IMR-90 (cell line): ENCODE measurements around the gene ME3. TPM values are rescaled to one million over a fixed set of nuclear protein-coding genes. Genes with fewer than 3 reads are reported as not detected.

ENCODE experiments used
- ATAC-seq: fragments of 200-7000 bp; cut with Tn5 transposase; 2 replicates; pipeline ENCODE4 v1.9.1; 2020; ENCODE audit warnings: low read depth, mild to moderate bottlenecking, moderate library complexity
- BruUV-seq: library from RNA; stranded (reverse); fragments of 400-500 nt; replicated peaks from 2 replicates; lab custom pipeline; 2021; lab: Mats Ljungman, UMichigan
- CTCF ChIA-PET: fragments of 300-600 bp; formaldehyde crosslinking; extraction: SDS; loops from one replicate; lab custom pipeline; 2021; ENCODE audit warnings: antibody characterized with exemption; lab: Yijun Ruan, JAX
- POLR2A ChIA-PET: fragments of 300-600 bp; sonication (Branson Sonifier 250); formaldehyde crosslinking; loops from one replicate; lab custom pipeline; 2022; ENCODE audit warnings: antibody characterized with exemption; ENCODE audit not compliant: unreplicated experiment; lab: Charles Lee
- DNase-seq: peaks from one replicate; pipeline ENCODE4 v3.0.0; 2013
- H2AFZ ChIP-seq: replicated peaks from 2 replicates; pipeline ENCODE3; 2013; ENCODE audit warnings: low read length, mild to moderate bottlenecking; ENCODE audit not compliant: poor library complexity
- H2AK5ac ChIP-seq: 2 replicates; pipeline ENCODE4 v1.6.1; 2013; ENCODE audit warnings: low read depth, low read length, inconsistent platforms
- H2AK9ac ChIP-seq: replicated peaks from 2 replicates; pipeline ENCODE3; 2013; ENCODE audit warnings: mild to moderate bottlenecking, low read depth, low read length, moderate library complexity; ENCODE audit not compliant: poor library complexity
- H2BK120ac ChIP-seq: 2 replicates; pipeline ENCODE4 v1.6.1; 2013; ENCODE audit warnings: low read depth, low read length, inconsistent platforms
- H2BK15ac ChIP-seq: 3 replicates; pipeline ENCODE4 v1.6.1; 2013; ENCODE audit warnings: low read depth, low read length, inconsistent platforms
- H2BK20ac ChIP-seq: 2 replicates; pipeline ENCODE4 v1.6.1; 2013; ENCODE audit warnings: low read depth, mild to moderate bottlenecking, inconsistent platforms, low read length, moderate library complexity
- H2BK5ac ChIP-seq: 2 replicates; pipeline ENCODE4 v1.6.1; 2013; ENCODE audit warnings: mild to moderate bottlenecking, low read depth, low read length, inconsistent platforms; ENCODE audit not compliant: poor library complexity, severe bottlenecking
- H3K14ac ChIP-seq: replicated peaks from 2 replicates; pipeline ENCODE4 v1.6.1; 2013; ENCODE audit warnings: low read depth, low read length, inconsistent platforms
- H3K18ac ChIP-seq: 2 replicates; pipeline ENCODE4 v1.6.1; 2013; ENCODE audit warnings: low read depth, low read length, control low read depth
- H3K23ac ChIP-seq: 2 replicates; pipeline ENCODE4 v1.6.1; 2013; ENCODE audit warnings: low read depth, low read length, inconsistent platforms
- H3K27ac ChIP-seq: 2 replicates; pipeline ENCODE4 v1.5.1; 2013; ENCODE audit warnings: mild to moderate bottlenecking, control low read depth, low read length; ENCODE audit not compliant: insufficient read depth
- H3K27me3 ChIP-seq: 2 replicates; pipeline ENCODE4 v1.6.1; 2013; ENCODE audit warnings: low read length; ENCODE audit not compliant: control insufficient read depth, insufficient read depth
- H3K36me3 ChIP-seq: 2 replicates; pipeline ENCODE4 v1.6.1; 2013; ENCODE audit warnings: low read length, mixed read lengths; ENCODE audit not compliant: control insufficient read depth, insufficient read depth
- H3K4ac ChIP-seq: 2 replicates; pipeline ENCODE4 v1.6.1; 2013; ENCODE audit warnings: low read depth, low read length, inconsistent platforms
- H3K4me1 ChIP-seq: 2 replicates; pipeline ENCODE4 v1.6.1; 2013; ENCODE audit warnings: low read length, mixed read lengths; ENCODE audit not compliant: control insufficient read depth, insufficient read depth
- H3K4me2 ChIP-seq: 2 replicates; pipeline ENCODE4 v1.6.1; 2013; ENCODE audit warnings: low read depth, mild to moderate bottlenecking, control low read depth, low read length, moderate library complexity
- H3K4me3 ChIP-seq: 2 replicates; pipeline ENCODE4 v1.5.1; 2013; ENCODE audit warnings: low read depth, mild to moderate bottlenecking, control low read depth, low read length, moderate library complexity; ENCODE audit not compliant: insufficient read depth
- H3K56ac ChIP-seq: 2 replicates; pipeline ENCODE4 v1.6.1; 2013; ENCODE audit warnings: low read length, inconsistent platforms; ENCODE audit not compliant: insufficient read depth; ENCODE audit errors: extremely low read depth
- H3K79me1 ChIP-seq, 2 experiments: 2 replicates each; pipeline ENCODE4 v1.6.1; 2013; ENCODE audit warnings: low read length in 2 of 2, inconsistent platforms in 1 of 2, low read depth in 1 of 2
- H3K9ac ChIP-seq: 2 replicates; pipeline ENCODE4 v1.6.1; 2013; ENCODE audit warnings: low read depth, low read length, control low read depth
- H3K9me1 ChIP-seq: 2 replicates; pipeline ENCODE4 v1.6.1; 2013; ENCODE audit warnings: low read length, inconsistent platforms; ENCODE audit not compliant: insufficient read depth
- H3K9me3 ChIP-seq: 2 replicates; pipeline ENCODE4 v1.6.1; 2013; ENCODE audit warnings: low read length; ENCODE audit not compliant: control insufficient read depth, insufficient read depth
- H4K20me1 ChIP-seq: 2 replicates; pipeline ENCODE4 v1.6.1; 2013; ENCODE audit warnings: low read length, inconsistent platforms; ENCODE audit not compliant: insufficient read depth
- H4K5ac ChIP-seq: 2 replicates; pipeline ENCODE4 v1.6.1; 2013; ENCODE audit warnings: mild to moderate bottlenecking, low read depth, low read length, control low read depth
- H4K8ac ChIP-seq, 2 experiments: 2 replicates each; pipeline ENCODE4 v1.6.1; 2013; ENCODE audit warnings: low read depth in 2 of 2, low read length in 2 of 2, control low read depth in 1 of 2, inconsistent platforms in 1 of 2
- H4K91ac ChIP-seq: 2 replicates; pipeline ENCODE4 v1.6.1; 2013; ENCODE audit warnings: low read depth, low read length, inconsistent platforms; ENCODE audit not compliant: insufficient read depth
- CEBPB ChIP-seq: IDR thresholded peaks from 2 replicates; pipeline ENCODE4 v1.6.1; 2012; ENCODE audit warnings: low read depth, low read length, improper control_type of control experiment
- CHD1 ChIP-seq: IDR thresholded peaks from 2 replicates; pipeline ENCODE4 v1.6.1; 2012; ENCODE audit warnings: low read depth, low read length, improper control_type of control experiment
- ELK1 ChIP-seq: fragments of 150-350 bp; IDR thresholded peaks from 2 replicates; pipeline ENCODE4 v1.6.1; 2016; ENCODE audit warnings: low read depth, mild to moderate bottlenecking, low read length, moderate library complexity, borderline replicate concordance
- FOS ChIP-seq: fragments of 150-350 bp; IDR thresholded peaks from 2 replicates; pipeline ENCODE4 v1.6.1; 2016; ENCODE audit warnings: low read depth, low read length
- MAZ ChIP-seq: IDR thresholded peaks from 2 replicates; pipeline ENCODE4 v1.6.1; 2012; ENCODE audit warnings: low read depth, mild to moderate bottlenecking, low read length, improper control_type of control experiment, moderate library complexity, borderline replicate concordance
- MXI1 ChIP-seq: IDR thresholded peaks from 2 replicates; pipeline ENCODE4 v1.6.1; 2012; ENCODE audit warnings: low read depth, mild to moderate bottlenecking, low read length, moderate library complexity, borderline replicate concordance
- POLR2A ChIP-seq: IDR thresholded peaks from 2 replicates; pipeline ENCODE4 v1.6.1; 2012; ENCODE audit warnings: mild to moderate bottlenecking, low read depth, low read length
- RCOR1 ChIP-seq: IDR thresholded peaks from 2 replicates; pipeline ENCODE4 v1.6.1; 2012; ENCODE audit warnings: mild to moderate bottlenecking, low read length, improper control_type of control experiment; ENCODE audit not compliant: insufficient replicate concordance
- RFX5 ChIP-seq: IDR thresholded peaks from 2 replicates; pipeline ENCODE4 v1.8.0; 2012; ENCODE audit warnings: low read depth, mild to moderate bottlenecking, low read length, moderate library complexity
- SMC3 ChIP-seq: fragments of 150-350 bp; IDR thresholded peaks from 2 replicates; pipeline ENCODE4 v1.6.1; 2016; ENCODE audit warnings: low read depth, mild to moderate bottlenecking, antibody characterized with exemption, low read length, moderate library complexity
- WGBS, 2 experiments: methylation state at CpG; one replicate each; pipeline versions ENCODE4 v1.1.5 to v1.1.7; 2013; ENCODE audit warnings: missing lambda C conversion rate in 2 of 2; ENCODE audit not compliant: insufficient read length in 1 of 2; ENCODE audit errors: extremely low coverage in 2 of 2; 5-methylcytosine and 5-hydroxymethylcytosine counted together
- dilution Hi-C: fragments of 300-500 bp; cut with HindIII; formaldehyde crosslinking; loops from one replicate; pipeline ENCODE4 v1.14.3; 2018; ENCODE audit warnings: low sequenced_read_pairs; ENCODE audit not compliant: unreplicated experiment
- in situ Hi-C: fragments of 300-500 bp; cut with MboI; formaldehyde crosslinking; loops from 3 replicates; pipeline ENCODE4 v1.14.3; 2019; ENCODE audit warnings: low sequenced_read_pairs, inconsistent platforms, mixed read lengths
- intact Hi-C: fragments of 100-400 bp; cut with micrococcal nuclease; formaldehyde crosslinking; loops from 2 replicates; pipeline ENCODE4 v1.10.0; 2022
- polyA plus RNA-seq, 3 experiments: library from polyadenylated mRNA; depleted of rRNA; stranded (reverse); fragments of >200 nt; gene quantifications; 2 replicates each; pipeline ENCODE4 v1.2.3, GENCODE V29; 2012; ENCODE audit warnings: low replicate concordance in 1 of 3
- total RNA-seq: library from RNA; depleted of rRNA; stranded (reverse); fragments of >200 nt; gene quantifications from 2 replicates; pipeline ENCODE4 v1.2.3, GENCODE V29; 2012
- TF ChIP-seq, protein P1 (sequence below): conservative IDR thresholded peaks from 2 replicates; pipeline ENCODE4 v1.5.1; 2012; ENCODE audit warnings: mild to moderate bottlenecking, low read depth, low read length, improper control_type of control experiment

Gene ME3
- total and polyA plus RNA-seq, 2 of the 4 experiments (the other 2 are of a cell fraction), result 7.8 to 9.0 TPM

GRCh38 chr11:86708669-86709068 is 36.3 kb upstream of the ME3 start:
- no peak overlapping the region for H3K23ac ChIP-seq
- intact Hi-C loops, result no loop called here
- ATAC-seq, result no peak
- POLR2A ChIA-PET, result no interaction called here
- DNase-seq, result no peak
- no peak overlapping the region for H2BK5ac ChIP-seq
- CTCF ChIA-PET, result interaction anchor here (1.0 kb wide), 1 partner anchor 10 kb away, joined by 3 read pairs; no protein-coding TSS in a partner anchor
- no peak for TF ChIP-seq FOS
- no peak for TF ChIP-seq MXI1
- TF ChIP-seq ELK1, result no peak
- TF ChIP-seq, protein P1, sequence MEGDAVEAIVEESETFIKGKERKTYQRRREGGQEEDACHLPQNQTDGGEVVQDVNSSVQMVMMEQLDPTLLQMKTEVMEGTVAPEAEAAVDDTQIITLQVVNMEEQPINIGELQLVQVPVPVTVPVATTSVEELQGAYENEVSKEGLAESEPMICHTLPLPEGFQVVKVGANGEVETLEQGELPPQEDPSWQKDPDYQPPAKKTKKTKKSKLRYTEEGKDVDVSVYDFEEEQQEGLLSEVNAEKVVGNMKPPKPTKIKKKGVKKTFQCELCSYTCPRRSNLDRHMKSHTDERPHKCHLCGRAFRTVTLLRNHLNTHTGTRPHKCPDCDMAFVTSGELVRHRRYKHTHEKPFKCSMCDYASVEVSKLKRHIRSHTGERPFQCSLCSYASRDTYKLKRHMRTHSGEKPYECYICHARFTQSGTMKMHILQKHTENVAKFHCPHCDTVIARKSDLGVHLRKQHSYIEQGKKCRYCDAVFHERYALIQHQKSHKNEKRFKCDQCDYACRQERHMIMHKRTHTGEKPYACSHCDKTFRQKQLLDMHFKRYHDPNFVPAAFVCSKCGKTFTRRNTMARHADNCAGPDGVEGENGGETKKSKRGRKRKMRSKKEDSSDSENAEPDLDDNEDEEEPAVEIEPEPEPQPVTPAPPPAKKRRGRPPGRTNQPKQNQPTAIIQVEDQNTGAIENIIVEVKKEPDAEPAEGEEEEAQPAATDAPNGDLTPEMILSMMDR, result no peak
- TF ChIP-seq RFX5, result no peak
- no peak for TF ChIP-seq MAZ
- TF ChIP-seq POLR2A, result no peak
- TF ChIP-seq SMC3, result no peak
- TF ChIP-seq RCOR1, result no peak
- no peak for TF ChIP-seq CEBPB
- TF ChIP-seq CHD1, result no peak
- H3K18ac ChIP-seq, result no peak overlapping the region
- H3K36me3 ChIP-seq, result no peaks in the 10 kb centered on the region
- no peak overlapping the region for H4K8ac ChIP-seq
- no peak overlapping the region for H3K4me2 ChIP-seq
- H3K4ac ChIP-seq, result no peak overlapping the region
- WGBS, 2 experiments, result no CpG with 5 or more reads among the region's 2 CpGs
- H3K4me1 ChIP-seq, result peaks cover 2% of the 10 kb centered on the region; the same call in 1 of the 2 replicates
- no peak overlapping the region for H3K9ac ChIP-seq
- H3K9me1 ChIP-seq, result no peaks in the 10 kb centered on the region
- no peak overlapping the region for H2AK9ac ChIP-seq
- H3K27ac ChIP-seq, result no peak overlapping the region
- BruUV-seq, result no TSS peak
- no peak overlapping the region for H4K91ac ChIP-seq
- no peak overlapping the region for H2BK20ac ChIP-seq
- in situ Hi-C loops, result no loop called here
- H3K9me3 ChIP-seq, result 0 out of 2 replicates have a peak, but pooled peaks cover 2% of the 10 kb centered on the region
- H3K14ac ChIP-seq, result no peak overlapping the region
- no peaks in the 10 kb centered on the region for H4K20me1 ChIP-seq
- no peak overlapping the region for H2BK120ac ChIP-seq
- H3K4me3 ChIP-seq, result no peak overlapping the region
- H3K79me1 ChIP-seq, result no peaks in the 10 kb centered on the region
- no peak overlapping the region for H2AFZ ChIP-seq
- dilution Hi-C loops, result no loop called here
- H3K27me3 ChIP-seq, result no peaks in the 10 kb centered on the region
- H3K56ac ChIP-seq, result no peak overlapping the region
- no peak overlapping the region for H2BK15ac ChIP-seq
- H4K5ac ChIP-seq, result no peak overlapping the region
- no peak overlapping the region for H2AK5ac ChIP-seq
